GM19324 (cell line): ENCODE results near the gene SLC24A3.

Source experiments
- ATAC-seq: cut with Tn5 transposase; IDR thresholded peaks from one replicate; pipeline ENCODE4 v1.9.1; 2021; ENCODE audit warnings: mild to moderate bottlenecking, moderate library complexity; ENCODE audit not compliant: unreplicated experiment, low FRiP score

Gene SLC24A3

GRCh38 chr20:19565736-19566135 lies 353.3 kb downstream of the SLC24A3 start:
- ATAC-seq, result no peak

GRCh38 chr20:19566226-19566945 lies 353.9 kb downstream of the SLC24A3 start:
- no peak for ATAC-seq

- no peak for ATAC-seq
These were observed 355.7 kb downstream of the SLC24A3 start for GRCh38 chr20:19568128-19568527.

GRCh38 chr20:19571996-19572395 lies 359.6 kb downstream of the SLC24A3 start:
- ATAC-seq, result no peak

GRCh38 chr20:19577692-19578091 lies 365.2 kb downstream of the SLC24A3 start:
- no peak for ATAC-seq

GRCh38 chr20:19582782-19583181 lies 370.3 kb downstream of the SLC24A3 start:
- no peak for ATAC-seq

GRCh38 chr20:19583532-19584175 lies 371.2 kb downstream of the SLC24A3 start:
- no peak for ATAC-seq

GRCh38 chr20:19588241-19588640 lies 375.8 kb downstream of the SLC24A3 start:
- ATAC-seq, result no peak

- no peak for ATAC-seq
These were observed 376.3 kb downstream of the SLC24A3 start for GRCh38 chr20:19588732-19589131.

GRCh38 chr20:19589787-19590362 lies 377.4 kb downstream of the SLC24A3 start:
- no peak for ATAC-seq

- no peak for ATAC-seq
These were observed 377.9 kb downstream of the SLC24A3 start for GRCh38 chr20:19590382-19590781.

GRCh38 chr20:19593762-19594161 lies 381.3 kb downstream of the SLC24A3 start:
- no peak for ATAC-seq

- ATAC-seq, result no peak
These were observed 382.5 kb downstream of the SLC24A3 start for GRCh38 chr20:19594896-19595295.

- no peak for ATAC-seq
These were observed 385.8 kb downstream of the SLC24A3 start for GRCh38 chr20:19598117-19598850.

- no peak for ATAC-seq
These were observed 386.8 kb downstream of the SLC24A3 start for GRCh38 chr20:19599200-19599599.

GRCh38 chr20:19600042-19600441 lies 387.6 kb downstream of the SLC24A3 start:
- ATAC-seq, result no peak

GRCh38 chr20:19601126-19601810 lies 388.8 kb downstream of the SLC24A3 start:
- no peak for ATAC-seq

- ATAC-seq, result no peak
These were observed 390.4 kb downstream of the SLC24A3 start for GRCh38 chr20:19602675-19603375.

GRCh38 chr20:19603376-19603750 lies 390.9 kb downstream of the SLC24A3 start:
- no peak for ATAC-seq
